Activated CD4-positive, alpha-beta T cell treated with anti-CD3 and anti-CD28 coated beads for 1 hour (primary cell): Measurements from ENCODE around the gene GPR84.

ENCODE experiments used
- DNase-seq: peaks from one replicate; pipeline ENCODE4 v3.0.0-alpha.2; 2020

The GPR84 gene

DNA sequence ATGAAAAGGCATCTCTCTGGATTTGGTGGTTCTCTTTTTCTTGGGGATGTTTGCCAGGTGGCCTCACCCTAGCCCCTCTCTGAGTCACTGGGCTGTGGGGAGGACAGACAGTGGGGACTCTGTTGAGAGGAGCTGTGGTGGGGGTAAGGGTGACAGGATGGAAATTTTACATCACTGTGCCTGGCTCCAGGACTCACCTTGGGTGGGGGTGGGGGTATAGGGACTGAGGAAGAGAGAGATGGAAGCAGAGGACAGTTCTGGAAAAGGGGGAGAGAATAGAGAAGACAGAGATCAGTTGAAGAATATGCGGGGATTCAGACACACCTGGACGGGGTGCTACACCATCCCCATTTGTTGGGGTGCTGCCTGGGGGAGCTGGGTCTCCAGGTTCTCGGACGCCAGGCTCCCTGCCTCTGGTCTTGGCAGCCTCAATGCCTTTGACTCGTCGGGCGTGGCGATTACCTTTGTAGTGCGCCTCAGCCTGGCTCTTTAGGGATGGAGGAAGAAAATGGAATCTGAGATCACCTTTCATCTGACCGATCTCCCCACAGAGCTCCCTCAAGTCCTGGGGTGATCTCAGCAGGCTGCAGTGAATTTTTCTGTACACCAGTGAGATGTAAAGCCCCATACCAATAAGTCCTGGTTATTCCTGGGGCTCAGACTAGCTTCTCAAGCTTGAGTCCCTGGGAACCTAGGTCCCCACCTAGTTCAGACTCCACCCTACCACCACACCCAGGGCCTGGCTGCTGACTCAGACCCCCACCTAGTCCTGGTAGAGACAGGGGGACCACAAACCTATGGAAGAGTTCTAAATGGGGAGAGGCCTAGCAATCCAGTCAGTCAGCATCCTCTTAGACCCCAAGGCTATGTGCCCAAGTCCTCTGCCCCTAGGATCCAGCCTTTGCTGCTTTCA is 9.6 kb upstream of the GPR84 start:
- no peak for DNase-seq

DNA sequence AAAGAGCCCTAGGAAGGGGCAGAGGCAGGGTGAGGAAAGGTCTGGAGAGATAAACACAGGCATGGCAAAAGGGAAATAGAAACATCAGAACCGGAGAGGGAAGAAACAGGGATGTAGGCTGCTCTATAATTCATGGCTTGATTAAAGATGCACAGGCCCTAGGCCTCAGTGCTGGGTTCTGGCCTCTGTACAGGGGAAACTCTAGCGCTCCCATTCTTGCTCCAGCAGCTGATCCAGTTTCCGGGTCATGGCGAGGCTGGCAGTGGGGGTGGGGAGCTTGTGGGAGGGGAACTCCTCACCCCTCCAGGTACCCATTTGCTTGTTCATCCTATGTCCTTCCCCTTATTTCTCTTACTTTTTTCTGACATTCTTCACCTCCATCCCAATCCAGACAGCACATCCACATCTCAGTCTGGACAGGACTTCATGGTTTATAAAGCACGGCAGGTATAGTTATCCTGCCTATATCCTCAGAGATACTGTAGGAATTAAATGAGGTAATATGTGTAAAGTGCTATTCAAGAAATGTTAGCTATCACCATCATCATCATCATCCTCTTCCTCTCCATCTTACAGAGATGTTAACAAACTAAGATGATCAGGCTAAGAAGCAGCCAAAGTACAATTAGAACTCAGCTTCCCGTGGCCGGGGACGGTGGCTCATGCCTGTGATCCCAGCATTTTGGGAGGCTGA is 8.0 kb upstream of the GPR84 start:
- no peak for DNase-seq

DNA sequence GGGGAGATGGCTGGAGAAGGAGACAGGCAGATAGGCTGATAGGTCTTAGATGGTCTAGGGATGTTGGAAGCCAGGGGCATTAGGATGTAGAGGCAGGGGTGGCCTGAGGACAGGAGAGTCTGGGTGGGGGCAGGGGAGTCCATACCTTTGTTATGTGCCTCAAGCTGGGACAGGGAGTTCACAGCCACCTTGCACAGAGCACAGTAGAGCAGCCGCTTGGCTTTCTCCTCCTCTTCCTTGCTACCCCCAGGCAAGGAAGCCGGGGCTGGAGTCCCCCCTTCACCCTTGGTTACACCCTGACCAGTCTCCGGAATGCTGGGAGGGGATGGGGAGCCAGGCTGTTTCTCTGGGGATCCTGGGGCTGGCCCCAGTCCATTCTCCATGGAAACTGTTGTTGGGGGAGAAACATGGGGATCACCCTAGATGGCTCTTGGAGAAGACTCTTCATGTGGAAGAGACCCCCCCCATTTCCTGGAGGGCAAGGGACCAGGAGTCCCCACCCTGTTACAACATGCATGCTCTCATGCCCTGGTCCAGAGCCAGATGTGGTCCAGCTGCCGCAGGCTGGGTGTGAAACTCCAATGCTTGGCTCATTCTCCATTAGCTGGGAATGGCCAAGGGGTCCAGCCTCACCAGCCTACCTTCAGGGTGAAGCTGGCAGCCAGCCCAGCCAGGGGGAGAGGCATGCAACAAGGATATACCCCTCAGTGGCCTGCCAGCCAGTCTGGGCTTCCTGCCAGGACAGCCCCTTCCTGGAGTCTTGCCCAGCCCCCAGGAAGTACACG is 7.2 kb upstream of the GPR84 start:
- no peak for DNase-seq

DNA sequence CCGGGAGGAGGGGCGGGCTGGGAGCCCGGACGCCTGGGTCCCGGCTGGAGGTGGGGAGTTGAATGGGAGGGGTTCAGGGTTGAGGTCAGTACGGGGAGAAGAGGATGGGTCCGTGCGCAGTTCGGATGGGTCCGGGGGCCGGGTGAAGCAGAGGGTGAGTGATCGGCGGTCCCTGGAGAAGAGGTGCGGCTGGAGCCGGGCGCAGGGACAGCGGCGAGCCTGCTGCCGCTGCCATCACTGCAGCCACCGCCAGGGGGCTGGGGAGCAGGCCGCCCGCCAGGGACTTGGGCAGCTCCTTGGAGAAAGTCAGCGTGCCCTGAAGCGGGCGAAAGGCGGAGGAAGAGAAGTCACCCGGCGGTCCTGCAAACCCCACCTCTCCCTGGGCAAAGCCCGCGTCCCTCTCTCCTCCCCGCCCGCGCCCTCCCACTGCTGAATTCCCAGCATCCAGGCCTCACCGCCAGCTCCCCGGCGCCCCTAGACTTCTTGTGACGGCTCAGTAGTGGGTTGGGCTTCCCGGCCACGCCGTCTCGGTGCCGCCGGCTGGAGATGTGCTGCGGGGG is 6.0 kb upstream of the GPR84 start:
- no peak for DNase-seq

DNA sequence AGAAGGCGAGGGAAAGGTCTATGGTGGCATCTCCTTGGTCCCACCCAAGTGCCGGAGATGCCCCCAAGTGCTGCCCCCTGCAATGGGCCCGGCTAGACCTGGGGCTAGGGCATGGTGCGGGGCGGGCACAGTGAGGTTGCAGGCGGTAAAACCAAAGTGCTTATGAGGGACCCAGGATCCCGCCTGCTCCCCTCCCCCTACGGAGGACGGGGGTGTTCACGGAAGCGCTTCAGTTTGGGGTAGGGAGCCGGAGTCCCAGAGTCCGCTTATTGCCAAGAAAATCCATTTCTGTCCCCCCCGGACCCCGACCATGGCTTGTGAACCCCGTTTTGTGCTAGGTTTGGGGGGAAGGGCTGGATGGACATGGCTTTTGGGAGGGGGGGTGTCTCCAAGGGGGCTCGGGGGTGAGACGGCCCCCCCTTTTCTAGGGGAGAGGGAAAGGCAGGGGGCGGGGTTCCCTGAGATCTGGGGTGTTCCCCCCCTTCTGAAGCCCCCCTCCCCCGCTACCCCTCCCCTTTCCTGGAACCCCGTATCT is 5.4 kb upstream of the GPR84 start:
- DNase-seq, result no peak

DNA sequence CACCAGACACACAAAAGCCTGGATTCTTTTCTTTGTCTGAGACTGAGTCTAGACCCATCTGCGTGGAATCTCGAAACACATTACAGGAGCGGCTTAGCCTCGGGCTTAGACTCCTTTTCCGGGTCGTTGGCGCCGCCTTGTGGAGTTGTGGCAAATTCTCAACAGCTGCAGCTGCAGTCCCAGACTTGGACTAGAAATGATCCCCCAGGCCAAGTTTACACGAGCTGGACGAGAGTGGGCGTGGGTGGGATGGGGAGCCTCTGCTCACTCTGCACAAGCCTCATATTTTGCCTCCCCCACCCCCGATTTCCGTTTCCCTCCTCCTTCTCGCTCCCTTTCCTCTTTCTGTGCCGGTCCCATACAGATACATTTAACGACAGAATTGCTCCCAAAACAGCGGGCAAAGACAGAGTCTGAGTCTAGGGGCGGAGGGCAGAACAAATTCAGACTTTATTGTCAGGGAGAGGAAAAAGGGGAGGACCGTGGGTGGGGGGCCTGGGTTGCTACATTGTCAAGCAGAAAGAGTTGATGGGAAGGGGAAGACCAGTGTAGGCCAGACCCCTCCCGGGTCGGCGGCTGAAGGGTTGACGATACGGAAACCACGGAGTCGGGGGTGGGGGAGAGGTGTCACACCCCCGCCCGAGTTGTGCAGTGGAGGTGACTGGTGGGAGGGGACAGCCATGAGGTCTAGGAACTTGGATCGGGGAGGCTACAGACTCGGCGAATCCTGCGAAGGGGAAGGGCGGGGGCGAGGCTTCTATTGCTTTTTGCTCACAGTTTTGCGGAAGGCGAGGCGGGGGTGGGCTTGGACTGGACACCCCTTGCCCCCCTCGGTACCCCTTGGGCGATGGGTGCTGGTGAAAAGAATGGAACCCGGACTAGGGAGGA is 4.7 kb upstream of the GPR84 start:
- DNase-seq, result peak; percentile 84

DNA sequence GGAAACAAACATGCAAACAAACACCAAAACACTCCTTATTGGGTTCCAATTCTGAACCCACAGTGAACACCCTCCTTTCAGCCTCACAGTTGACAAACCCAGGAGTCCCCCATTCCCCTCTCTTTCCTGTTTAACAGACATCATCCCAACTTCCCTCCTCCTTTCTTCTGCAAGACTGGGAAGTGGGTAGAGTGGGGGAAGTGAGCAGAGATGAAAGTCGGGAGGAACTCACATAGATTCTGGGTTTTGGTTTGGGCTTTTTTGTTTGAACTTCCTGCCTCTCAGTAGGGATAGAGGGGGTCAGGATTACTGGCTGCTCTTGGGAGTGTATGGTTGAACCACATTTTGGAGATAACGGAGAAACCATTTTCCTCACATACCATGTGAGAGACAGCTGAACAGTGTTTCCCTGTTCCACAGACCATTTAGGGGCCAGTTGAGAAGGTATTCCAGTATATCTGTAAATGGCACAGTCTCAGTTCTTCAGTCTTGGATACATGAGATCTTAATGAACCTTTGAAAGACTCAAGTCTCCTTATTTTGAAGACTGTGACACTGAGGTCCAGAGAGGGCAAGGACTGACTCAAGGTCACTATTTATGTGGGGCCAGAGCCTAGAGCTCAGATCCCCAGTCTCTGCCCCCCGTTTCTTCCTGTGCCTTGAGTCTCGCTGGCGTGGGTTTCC is 3.9 kb upstream of the GPR84 start:
- no peak for DNase-seq

DNA sequence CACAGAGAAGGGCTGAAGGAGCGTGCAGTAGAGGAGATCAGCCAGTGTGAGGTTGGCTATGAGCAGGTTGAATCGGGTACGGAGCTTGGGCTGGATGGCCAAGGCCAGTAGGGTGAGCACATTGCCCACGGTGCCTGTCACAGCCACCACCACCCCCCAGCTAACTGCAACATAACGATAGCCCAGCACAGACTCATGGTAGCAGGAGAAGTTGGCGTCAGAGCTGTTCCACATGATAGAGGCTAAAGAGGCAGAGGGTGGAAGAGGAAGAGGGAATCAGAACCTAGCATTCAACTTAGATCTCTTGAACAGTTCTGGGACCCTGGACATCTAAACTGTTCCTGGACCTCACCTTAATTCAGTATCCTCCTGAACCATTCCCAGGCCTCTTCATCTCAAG is 668 bp downstream of the GPR84 start:
- DNase-seq, result no peak

DNA sequence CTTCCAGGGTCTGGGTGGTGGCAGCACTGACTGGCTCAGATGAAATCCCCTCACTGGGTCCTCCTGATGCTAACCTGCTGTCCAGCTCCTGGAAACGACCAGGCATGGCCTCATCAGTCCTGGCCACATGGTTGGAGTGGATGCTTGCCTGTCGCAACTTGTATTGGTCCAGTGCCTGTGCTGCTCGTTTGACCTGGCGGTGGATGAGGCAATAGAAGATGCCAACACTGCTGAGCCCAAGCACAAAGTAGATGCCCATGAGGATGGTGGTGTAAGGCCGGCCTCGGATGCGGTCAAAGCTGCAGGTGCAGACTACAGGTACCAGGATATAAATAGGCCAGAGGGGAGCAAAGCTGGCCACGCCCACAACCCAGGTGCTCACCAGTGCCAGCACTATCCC is 1.2 kb downstream of the GPR84 start:
- no peak for DNase-seq

DNA sequence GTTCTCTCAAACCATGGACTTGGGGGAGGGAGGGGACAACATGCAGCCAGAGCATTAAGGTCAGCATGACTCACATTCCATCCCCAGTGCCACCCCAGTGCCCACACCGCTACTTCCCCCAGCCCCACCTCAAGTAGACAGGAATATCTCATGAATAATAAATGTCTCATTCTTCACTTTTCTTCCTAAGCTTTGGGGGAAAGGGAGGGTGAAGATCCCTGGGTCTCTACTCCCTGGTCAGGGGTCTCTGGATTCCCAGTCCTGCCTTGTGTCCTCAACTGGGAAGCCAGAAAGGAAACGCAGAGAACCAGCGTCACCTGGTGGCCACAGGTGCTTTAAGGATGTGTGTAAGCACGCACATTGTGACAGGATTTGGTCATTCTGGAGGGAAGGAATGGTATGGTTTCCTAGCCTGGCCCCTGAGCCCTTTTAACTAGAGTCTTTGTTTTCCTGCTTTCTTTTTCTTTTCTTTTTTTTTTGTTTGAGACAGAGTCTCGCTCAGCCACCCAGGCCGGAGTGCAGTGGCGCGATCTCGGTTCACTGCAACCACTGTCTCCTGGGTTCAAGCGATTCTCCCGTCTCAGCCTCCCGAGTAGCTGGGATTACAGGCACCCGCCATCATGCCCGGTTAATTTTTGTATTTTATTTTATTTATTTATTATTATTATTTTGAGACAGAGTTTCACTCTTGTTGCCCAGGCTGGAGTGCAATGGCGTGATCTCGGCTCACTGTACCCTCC is 3.4 kb downstream of the GPR84 start:
- DNase-seq, result peak; percentile 30

DNA sequence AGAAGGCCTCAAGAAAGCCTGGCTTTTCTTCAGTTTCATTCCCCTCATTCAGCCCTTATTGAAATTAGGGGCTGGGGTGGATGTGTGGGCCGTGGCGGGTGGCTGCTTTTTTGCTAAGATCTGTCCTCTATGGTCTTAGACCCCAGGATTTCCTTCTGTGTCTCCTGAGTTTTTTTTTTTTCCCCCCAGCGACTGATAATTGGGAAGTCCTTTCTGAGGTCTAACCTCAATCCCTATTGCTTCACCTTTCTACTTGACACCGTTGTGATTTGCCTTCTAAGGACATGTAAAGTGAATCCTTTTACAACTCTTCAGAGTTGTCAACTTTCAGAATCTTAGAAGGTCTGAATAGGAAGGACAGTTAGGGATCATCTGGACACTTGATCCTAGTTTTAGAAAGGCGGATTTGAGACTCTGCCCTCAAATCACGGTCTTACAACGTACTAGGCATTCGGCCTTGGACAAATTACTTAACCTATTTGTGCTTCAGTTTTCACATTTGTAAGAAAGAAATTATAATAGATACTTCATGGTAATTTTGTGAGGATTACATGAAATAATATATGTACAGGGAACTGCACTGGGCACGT is 4.4 kb downstream of the GPR84 start:
- DNase-seq, result no peak

DNA sequence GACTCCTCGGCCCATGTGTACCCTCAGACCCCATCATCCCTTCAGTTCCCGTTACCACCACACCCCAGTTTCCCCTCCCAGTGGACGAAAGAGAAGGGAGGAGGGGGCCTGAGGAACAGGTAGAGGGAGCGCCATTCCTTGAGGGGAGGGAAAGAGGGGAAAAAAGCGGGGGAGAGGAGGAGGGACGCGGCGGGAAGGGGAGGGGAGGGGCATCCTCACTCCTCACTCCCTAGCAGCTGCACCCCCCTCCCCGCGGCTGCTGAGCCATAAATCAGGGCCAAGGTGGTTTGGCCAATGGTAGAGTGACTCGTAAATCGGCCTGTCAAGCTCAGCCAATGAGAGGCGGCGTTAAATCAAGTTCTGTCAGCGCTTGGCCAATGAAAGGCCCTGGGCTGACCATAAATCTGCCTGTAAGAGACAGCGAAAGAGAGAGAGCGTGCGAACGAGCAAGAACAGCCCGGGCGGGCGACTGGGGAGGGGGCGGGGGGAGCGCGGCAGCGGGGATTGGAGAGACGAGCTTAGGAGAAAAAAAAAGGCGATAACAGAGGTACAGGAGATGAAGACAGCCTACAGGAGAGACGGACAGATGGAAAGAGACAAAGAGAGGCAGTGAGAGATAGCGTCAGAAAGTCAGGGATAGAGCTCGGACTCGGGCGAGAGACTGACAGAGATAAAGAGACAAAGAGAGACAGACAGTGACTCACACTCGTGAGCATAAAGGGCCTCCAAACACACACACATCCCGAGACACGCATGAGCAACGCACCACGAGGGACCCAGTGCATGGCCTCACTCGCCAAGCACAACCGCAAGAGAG is 5.1 kb downstream of the GPR84 start:
- DNase-seq, result peak; percentile 86

DNA sequence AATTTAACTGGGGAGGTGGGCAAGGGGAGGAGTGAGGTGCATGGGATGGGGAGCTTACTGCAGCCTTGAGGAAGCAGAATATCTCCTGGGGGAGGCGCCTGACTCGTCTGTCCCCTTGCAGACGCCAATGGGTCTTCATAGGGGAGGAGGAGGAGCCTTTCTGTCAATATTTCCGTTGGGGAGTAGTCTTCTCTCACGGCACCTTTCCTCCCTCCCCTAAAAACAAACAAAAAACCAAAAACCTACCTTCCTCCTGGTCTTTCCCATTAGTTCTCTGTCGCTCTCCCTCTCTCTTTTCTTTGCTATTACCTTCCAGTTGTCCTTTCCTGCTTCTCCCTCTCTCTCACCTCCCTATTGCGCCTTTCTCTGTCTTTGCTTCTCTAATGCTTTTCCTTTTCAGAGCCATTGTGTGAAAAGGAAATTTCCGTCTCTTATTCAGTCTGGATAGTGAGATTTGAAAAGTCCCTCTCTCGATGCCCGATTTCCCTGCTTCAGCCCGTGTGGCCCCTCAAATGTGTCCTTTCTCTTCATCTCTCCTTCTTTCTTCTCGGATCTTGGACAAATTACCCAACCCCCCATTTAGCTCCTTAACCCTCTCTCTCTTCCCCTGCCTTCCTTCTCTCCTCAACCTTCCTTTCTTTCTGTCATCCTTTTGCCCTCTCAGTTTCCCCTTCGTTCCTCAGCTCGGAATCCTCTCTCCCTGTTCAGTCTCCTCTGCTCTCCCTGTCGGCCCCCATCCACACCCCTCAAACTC is 5.9 kb downstream of the GPR84 start:
- DNase-seq, result no peak

DNA sequence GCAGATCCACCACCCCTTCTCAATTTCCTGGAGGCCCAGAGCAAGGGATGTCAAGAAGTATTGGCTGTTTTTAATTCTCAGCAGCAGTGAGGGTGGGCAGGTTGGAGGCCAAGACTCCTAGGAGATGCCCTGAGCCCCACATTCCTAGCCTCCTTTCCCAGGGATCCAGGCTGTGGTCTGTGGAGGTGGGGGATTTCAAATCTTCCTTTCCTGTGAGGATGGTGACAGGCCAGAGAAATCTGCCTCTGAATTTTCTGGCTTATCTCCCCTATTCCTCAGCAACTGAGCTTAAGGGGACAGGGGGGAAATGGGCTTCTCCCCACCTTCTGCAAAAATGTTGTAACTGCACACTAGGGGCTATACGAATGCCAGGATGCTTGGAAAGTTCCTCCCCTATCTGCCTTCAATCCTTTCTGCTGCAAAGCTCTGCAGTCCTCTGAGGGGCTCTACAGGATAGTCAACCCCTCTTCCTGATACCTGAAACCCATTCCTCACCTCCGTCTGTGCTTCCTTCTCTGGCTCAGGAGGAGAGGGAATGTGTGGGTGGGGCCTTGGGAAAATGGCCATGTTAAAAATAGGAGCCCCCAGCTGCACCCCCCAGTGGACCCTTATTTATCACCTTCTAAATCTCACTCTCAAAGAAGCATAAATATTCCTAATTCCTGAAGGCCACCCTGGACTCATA is 6.6 kb downstream of the GPR84 start:
- no peak for DNase-seq

DNA sequence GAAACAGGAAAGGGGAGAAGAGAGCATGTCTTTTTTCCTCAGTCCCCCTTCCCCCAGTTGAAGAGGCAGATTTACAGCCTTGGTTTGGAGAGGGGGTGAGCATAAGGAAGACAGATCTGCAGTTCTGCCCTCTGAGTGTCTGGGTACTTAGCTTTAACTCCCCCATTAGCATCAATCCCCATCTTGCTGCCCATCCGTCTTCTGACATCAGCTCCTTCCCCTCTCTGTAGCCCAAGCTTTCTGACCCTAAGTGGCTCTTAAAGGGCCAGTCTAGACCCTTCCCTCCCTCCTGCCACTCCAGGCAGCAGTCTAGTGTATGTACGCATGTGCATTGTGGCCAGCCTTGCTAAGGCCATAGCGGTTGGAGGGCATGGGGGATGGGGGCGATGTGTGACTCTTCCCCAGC is 7.3 kb downstream of the GPR84 start:
- no peak for DNase-seq

DNA sequence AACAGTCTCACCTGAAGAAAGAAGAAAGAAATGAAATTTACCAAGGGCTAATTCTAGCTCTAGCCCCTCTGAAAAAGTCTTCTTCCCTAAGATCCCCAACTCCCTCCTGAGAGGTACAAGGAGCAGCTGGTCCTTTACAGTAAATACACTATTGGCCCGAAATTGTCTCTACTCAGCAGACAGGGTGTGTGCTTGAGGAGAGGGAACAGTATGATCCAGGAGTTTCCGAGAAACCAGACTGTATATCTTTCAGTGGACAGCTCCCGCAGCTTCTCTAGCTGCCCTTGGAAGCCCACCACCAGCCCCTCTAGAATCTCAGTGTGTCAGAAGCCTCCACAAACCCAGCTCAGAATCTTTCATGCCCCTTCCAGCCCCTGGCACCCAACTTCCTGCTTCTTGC is 8.1 kb downstream of the GPR84 start:
- DNase-seq, result no peak

DNA sequence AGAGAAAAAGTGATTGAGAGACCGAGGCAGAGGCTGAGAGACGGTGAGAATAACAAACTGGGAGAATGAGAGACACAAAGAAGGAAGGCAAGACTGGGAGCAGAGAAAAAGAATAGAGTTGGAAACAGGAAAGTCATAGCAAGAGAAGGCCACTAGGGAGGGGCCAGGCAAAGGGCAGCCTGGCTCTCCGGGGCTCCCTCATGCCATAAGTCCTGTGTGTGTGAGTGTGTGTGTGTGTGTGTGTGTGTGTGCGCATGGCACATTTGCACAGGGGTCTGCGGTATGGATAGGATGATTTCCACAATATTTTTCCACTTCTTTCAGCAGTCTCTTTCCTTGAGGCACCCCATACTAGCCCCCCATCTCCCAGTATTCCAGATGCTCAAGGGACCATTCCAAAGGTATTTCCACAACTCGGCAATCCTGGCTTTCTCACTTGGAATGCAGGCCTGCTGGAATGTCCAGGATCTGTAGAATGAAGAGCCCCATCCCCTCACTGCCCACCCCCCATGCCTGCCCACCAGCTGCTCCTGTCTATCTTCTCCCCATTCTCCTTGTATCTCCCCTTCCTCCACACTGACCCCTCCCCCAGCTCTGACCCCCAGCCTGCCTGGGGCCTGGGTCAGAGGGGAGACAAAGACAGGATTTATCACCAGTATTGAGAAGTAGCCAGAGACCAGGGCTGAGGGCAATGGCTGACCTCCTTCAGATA is 9.0 kb downstream of the GPR84 start:
- no peak for DNase-seq
